GM12878 (cell line): Measurements from ENCODE around the gene CSNK2A1. TPM values are rescaled to one million over a fixed set of nuclear protein-coding genes. Genes with fewer than 3 reads are reported as not detected.

Source experiments
- ATAC-seq: fragments of 200-7000 bp; cut with Tn5 transposase; 3 replicates; pipeline ENCODE4 v1.9.1; 2020; ENCODE audit warnings: mild to moderate bottlenecking, moderate library complexity
- BruUV-seq: library from RNA; stranded (reverse); fragments of 400-500 nt; replicated peaks from 2 replicates; lab custom pipeline; 2021; lab: Mats Ljungman, UMichigan
- CTCF ChIA-PET: fragments of 300-600 bp; sonication (Branson Sonifier 250); formaldehyde crosslinking; extraction: SDS; loops from one replicate; lab custom pipeline; 2021; ENCODE audit warnings: inconsistent platforms; lab: Yijun Ruan, JAX
- POLR2A ChIA-PET: fragments of 350-600 bp; formaldehyde crosslinking; extraction: SDS; loops from one replicate; lab custom pipeline; 2021; ENCODE audit warnings: inconsistent platforms; lab: Charles Lee
- RAD21 ChIA-PET: fragments of 300-600 bp; sonication (Branson Sonifier 250); formaldehyde crosslinking; loops from one replicate; lab custom pipeline; 2023; ENCODE audit warnings: antibody characterized with exemption; ENCODE audit not compliant: unreplicated experiment; lab: Charles Lee
- SMC1A ChIA-PET: fragments of 300-600 bp; sonication (Branson Sonifier 250); formaldehyde crosslinking; loops from one replicate; lab custom pipeline; 2023; ENCODE audit not compliant: unreplicated experiment, uncharacterized antibody; lab: Charles Lee
- DNase-seq: peaks from one replicate; pipeline ENCODE4 v3.0.0-alpha.2; 2011; ENCODE audit warnings: low read depth, low spot score
- FAIRE-seq: peaks from 3 replicates; lab custom pipeline; 2011; peaks lifted over from hg19 to GRCh38; lab: Jason Lieb, UNC
- H2AFZ ChIP-seq: 2 replicates; pipeline ENCODE4 v1.6.0; 2011; ENCODE audit warnings: low read depth, low read length, control low read depth; ENCODE audit not compliant: control insufficient read depth
- H3K27ac ChIP-seq: 2 replicates; pipeline ENCODE4 v1.5.1; 2011; ENCODE audit warnings: control low read depth; ENCODE audit not compliant: control insufficient read depth, insufficient read depth
- H3K27me3 ChIP-seq, 2 experiments: replicated peaks in 1 of 2; 2 replicates each; pipeline versions ENCODE4 v1.6.0 to v1.6.1; 2011; ENCODE audit warnings: low read length in 1 of 2; ENCODE audit not compliant: control insufficient read depth in 2 of 2, insufficient read depth in 2 of 2
- H3K36me3 ChIP-seq, 2 experiments: 2 replicates each; pipeline ENCODE4 v1.5.1; 2011; ENCODE audit warnings: low read length in 1 of 2; ENCODE audit not compliant: control insufficient read depth in 2 of 2, insufficient read depth in 2 of 2
- H3K4me1 ChIP-seq: 2 replicates; pipeline ENCODE4 v1.6.1; 2011; ENCODE audit warnings: mild to moderate bottlenecking, low read length, moderate library complexity, mixed read lengths; ENCODE audit not compliant: control insufficient read depth, insufficient read depth
- H3K4me2 ChIP-seq: 2 replicates; pipeline ENCODE4 v1.6.0; 2011; ENCODE audit warnings: control low read depth; ENCODE audit not compliant: control insufficient read depth, insufficient read depth
- H3K4me3 ChIP-seq: fragments of 200-600 bp; sonication (generic); 2 replicates; pipeline ENCODE4 v1.5.1; 2016
- H3K79me2 ChIP-seq: 2 replicates; pipeline ENCODE4 v1.6.0; 2011; ENCODE audit warnings: low read length; ENCODE audit not compliant: control insufficient read depth, insufficient read depth
- H3K9ac ChIP-seq: 2 replicates; pipeline ENCODE4 v1.8.0; 2011; ENCODE audit warnings: low read length, control low read depth, mixed read lengths; ENCODE audit not compliant: control insufficient read depth, insufficient read depth
- H3K9me3 ChIP-seq: replicated peaks from 3 replicates; pipeline ENCODE4 v1.5.1; 2011; ENCODE audit warnings: mild to moderate bottlenecking, low read length; ENCODE audit not compliant: control insufficient read depth, insufficient read depth
- H4K20me1 ChIP-seq: 2 replicates; pipeline ENCODE4 v1.6.0; 2011; ENCODE audit not compliant: control insufficient read depth, insufficient read depth
- CHD1 ChIP-seq: IDR thresholded peaks from 2 replicates; pipeline ENCODE4 v1.6.1; 2012; ENCODE audit warnings: low read depth, low read length, improper control_type of control experiment
- EED ChIP-seq: sonication (generic); IDR thresholded peaks from 2 replicates; pipeline ENCODE4 v1.6.1; 2016; ENCODE audit warnings: antibody characterized with exemption, low read depth
- EGR1 ChIP-seq, 2 experiments: IDR thresholded peaks; 1 replicate in 1 of 2; 2 replicates in 1 of 2; pipeline ENCODE4 v1.6.1; 2011 to 2012; ENCODE audit warnings: low read depth in 2 of 2, low read length in 2 of 2, borderline replicate concordance in 1 of 2, mild to moderate bottlenecking in 1 of 2, moderate library complexity in 1 of 2
- ESRRA ChIP-seq: IDR thresholded peaks from 2 replicates; pipeline ENCODE4 v1.6.1; 2012; ENCODE audit warnings: mild to moderate bottlenecking, low read length, improper control_type of control experiment
- ETV6 ChIP-seq, 2 experiments: fragments of 450-650 bp in 1 of 2; IDR thresholded peaks in 1 of 2; conservative IDR thresholded peaks in 1 of 2; 2 replicates each; pipeline ENCODE4 v1.6.1; 2014; ENCODE audit warnings: antibody characterized with exemption in 1 of 2, borderline replicate concordance in 1 of 2, low read depth in 1 of 2, mild to moderate bottlenecking in 1 of 2, moderate library complexity in 1 of 2
- NFIC ChIP-seq: IDR thresholded peaks from 2 replicates; pipeline ENCODE4 v1.6.1; 2012; ENCODE audit warnings: low read depth, mild to moderate bottlenecking, inconsistent platforms, low read length, moderate library complexity
- POLR2AphosphoS5 ChIP-seq: IDR thresholded peaks from 2 replicates; pipeline ENCODE4 v1.6.1; 2011; ENCODE audit warnings: mild to moderate bottlenecking, low read length, inconsistent platforms
- RELA ChIP-seq: fragments of 450-650 bp; IDR thresholded peaks from 2 replicates; pipeline ENCODE4 v1.8.0; 2014; ENCODE audit warnings: borderline replicate concordance; ENCODE audit not compliant: partially characterized antibody
- RUNX3 ChIP-seq: IDR thresholded peaks from 2 replicates; pipeline ENCODE4 v1.6.1; 2012; ENCODE audit warnings: low read length, inconsistent platforms
- SPI1 ChIP-seq: IDR thresholded peaks from 2 replicates; pipeline ENCODE4 v1.6.1; 2011; ENCODE audit warnings: low read depth, mild to moderate bottlenecking, low read length, moderate library complexity, borderline replicate concordance; ENCODE audit not compliant: insufficient read depth
- WGBS: methylation state at CpG from one replicate; pipeline ENCODE4 v1.1.6; 2016; ENCODE audit warnings: low lambda C conversion rate; ENCODE audit not compliant: insufficient replicate concordance, insufficient coverage; ENCODE audit errors: missing lambda C conversion rate; 5-methylcytosine and 5-hydroxymethylcytosine counted together
- in situ Hi-C: fragments of 300-500 bp; cut with MboI; formaldehyde crosslinking; loops from 9 replicates; pipeline ENCODE4 v1.14.3; 2018; ENCODE audit warnings: mixed read lengths
- intact Hi-C: fragments of 100-400 bp; cut with micrococcal nuclease; formaldehyde crosslinking; loops from one replicate; pipeline ENCODE4 v1.14.2; 2022; ENCODE audit not compliant: unreplicated experiment
- polyA plus RNA-seq, 11 experiments: library from polyadenylated mRNA; depleted of rRNA in 4 of 11; unstranded in 6 of 11; stranded (reverse) in 5 of 11; fragments of >200 nt; fragmentation: Nextera tagmentation in 4 of 11; fragmentation: Illumina TruSeq in 1 of 11; extraction: Ambion mirVana in 4 of 11; extraction: Trizol in 1 of 11; gene quantifications; 1 replicate in 1 of 11; 2 replicates in 10 of 11; pipeline versions ENCODE4 v1.2.1 to v1.2.3, GENCODE V29; 2011 to 2016; ENCODE audit warnings: inconsistent platforms in 2 of 11, missing spikeins in 2 of 11, low read depth in 1 of 11
- total RNA-seq, 4 experiments: library from RNA; depleted of rRNA in 3 of 4; stranded (reverse); fragments of >200 nt in 3 of 4; fragmentation: Illumina TruSeq in 1 of 4; extraction: Trizol in 1 of 4; gene quantifications; 2 replicates each; pipeline versions ENCODE4 v1.2.1 to v1.2.3, GENCODE V29; 2013 to 2021
- TF ChIP-seq, protein P1 (sequence below): fragments of 450-650 bp; IDR thresholded peaks from 2 replicates; pipeline ENCODE4 v1.6.1; 2017; ENCODE audit warnings: mild to moderate bottlenecking, moderate library complexity

Gene CSNK2A1
- total and polyA plus RNA-seq, 10 of the 15 experiments (the other 5 are each of a cell fraction or from before 2014, with no cell fraction given), result 47.6 to 199 (median 95.0) TPM

DNA sequence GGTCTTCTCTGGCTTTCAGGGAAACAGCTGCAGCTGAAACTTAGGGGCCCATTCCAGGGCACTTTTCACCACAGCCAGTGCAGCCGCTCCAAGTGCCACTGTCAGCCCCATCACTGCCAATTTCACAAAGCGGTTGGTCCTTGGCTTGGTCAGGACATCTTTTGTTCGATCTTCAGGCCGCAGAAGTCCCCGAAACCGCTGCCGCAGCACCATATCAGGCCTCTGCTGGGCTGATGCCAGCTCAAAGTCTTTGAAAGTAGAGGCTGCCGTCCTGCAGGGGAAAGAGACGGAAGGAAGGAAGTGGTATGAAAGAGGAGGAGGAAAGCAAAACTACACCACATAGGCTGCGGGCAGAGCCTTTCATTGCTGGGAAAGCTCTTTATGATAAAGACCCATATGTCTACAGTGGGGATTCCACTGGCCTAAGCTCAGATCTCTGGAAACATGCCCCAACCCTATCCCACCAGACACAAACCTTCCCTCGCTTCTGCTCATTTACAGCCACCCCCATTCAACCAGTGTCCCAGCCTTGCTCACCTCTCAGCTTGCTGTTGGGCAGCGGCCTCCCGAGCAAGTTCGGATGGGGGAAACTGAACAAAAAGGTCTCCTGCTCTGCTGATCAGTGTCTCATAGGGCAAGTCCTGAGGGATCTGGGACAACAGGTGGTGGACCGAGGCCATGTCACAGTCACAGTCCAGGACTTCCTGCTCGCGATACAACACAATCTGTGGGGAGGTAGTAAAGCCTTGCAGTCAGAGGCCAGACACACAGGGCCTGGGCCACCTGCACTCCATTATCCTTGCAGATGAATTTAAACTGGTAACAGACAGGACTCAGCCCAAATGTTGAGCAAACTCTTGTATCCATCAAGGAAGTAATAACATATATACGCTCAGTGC, 104.8 kb downstream of the CSNK2A1 start:
- Histone ChIP-seq H3K27me3 (no peaks in the 10 kb centered on the region), H3K4me2 (peak overlapping the region; percentile 44), H3K36me3 (peaks cover 24 to 47% of the 10 kb centered on the region in 2 experiments), H3K4me1 (peaks cover 34% of the 10 kb centered on the region), H4K20me1 (no peaks in the 10 kb centered on the region), H3K27ac (peak overlapping the region; percentile 27), H3K9ac (no peak overlapping the region), H3K9me3 (no peaks in the 10 kb centered on the region), H2AFZ (no peak overlapping the region), H3K79me2 (no peaks in the 10 kb centered on the region), H3K4me3 (no peak overlapping the region)
- ChIA-PET POLR2A (interaction anchor here (0.5 kb wide), 1 partner anchor 45 kb away, joined by 6 read pairs; no protein-coding TSS in a partner anchor), CTCF (interaction anchor here (1.5 kb wide), 1 partner anchor 67 kb away, joined by 4 read pairs; no protein-coding TSS in a partner anchor), SMC1A (interaction anchor here (0.6 to 1.5 kb wide), 2 partner anchors 83 to 331 kb away, joined by 3 to 5 read pairs; no protein-coding TSS in a partner anchor), RAD21 (no interaction called here)
- FAIRE-seq (no peak), ATAC-seq (peak; percentile 17), DNase-seq (peak; percentile 13)
- in situ Hi-C loops, result no loop called here
- no TSS peak for BruUV-seq
- 12% methylated on average over 18 of the region's 18 CpGs for WGBS
- intact Hi-C loops, result no loop called here
- TF ChIP-seq, protein P1, sequence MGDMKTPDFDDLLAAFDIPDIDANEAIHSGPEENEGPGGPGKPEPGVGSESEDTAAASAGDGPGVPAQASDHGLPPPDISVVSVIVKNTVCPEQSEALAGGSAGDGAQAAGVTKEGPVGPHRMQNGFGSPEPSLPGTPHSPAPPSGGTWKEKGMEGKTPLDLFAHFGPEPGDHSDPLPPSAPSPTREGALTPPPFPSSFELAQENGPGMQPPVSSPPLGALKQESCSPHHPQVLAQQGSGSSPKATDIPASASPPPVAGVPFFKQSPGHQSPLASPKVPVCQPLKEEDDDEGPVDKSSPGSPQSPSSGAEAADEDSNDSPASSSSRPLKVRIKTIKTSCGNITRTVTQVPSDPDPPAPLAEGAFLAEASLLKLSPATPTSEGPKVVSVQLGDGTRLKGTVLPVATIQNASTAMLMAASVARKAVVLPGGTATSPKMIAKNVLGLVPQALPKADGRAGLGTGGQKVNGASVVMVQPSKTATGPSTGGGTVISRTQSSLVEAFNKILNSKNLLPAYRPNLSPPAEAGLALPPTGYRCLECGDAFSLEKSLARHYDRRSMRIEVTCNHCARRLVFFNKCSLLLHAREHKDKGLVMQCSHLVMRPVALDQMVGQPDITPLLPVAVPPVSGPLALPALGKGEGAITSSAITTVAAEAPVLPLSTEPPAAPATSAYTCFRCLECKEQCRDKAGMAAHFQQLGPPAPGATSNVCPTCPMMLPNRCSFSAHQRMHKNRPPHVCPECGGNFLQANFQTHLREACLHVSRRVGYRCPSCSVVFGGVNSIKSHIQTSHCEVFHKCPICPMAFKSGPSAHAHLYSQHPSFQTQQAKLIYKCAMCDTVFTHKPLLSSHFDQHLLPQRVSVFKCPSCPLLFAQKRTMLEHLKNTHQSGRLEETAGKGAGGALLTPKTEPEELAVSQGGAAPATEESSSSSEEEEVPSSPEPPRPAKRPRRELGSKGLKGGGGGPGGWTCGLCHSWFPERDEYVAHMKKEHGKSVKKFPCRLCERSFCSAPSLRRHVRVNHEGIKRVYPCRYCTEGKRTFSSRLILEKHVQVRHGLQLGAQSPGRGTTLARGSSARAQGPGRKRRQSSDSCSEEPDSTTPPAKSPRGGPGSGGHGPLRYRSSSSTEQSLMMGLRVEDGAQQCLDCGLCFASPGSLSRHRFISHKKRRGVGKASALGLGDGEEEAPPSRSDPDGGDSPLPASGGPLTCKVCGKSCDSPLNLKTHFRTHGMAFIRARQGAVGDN, result no peak
- peak in 1 of 2 experiments; percentile 95; a peak in 2 of 4 replicates for TF ChIP-seq ETV6 (conservative IDR thresholded peaks at IDR 0.05 in 1 of 2, IDR thresholded peaks at IDR 0.05 in 1 of 2; ENCODE audit: borderline replicate concordance in 1 of 2, low read depth in 1 of 2)
- peak; percentile 12; the same call in 1 of the 2 replicates for TF ChIP-seq EED
- TF ChIP-seq NFIC, result no peak
- TF ChIP-seq POLR2AphosphoS5, result 0 out of 2 replicates have a peak, but pooled peaks have one; percentile 19
- peak; percentile 47; the same call in 1 of the 2 replicates for TF ChIP-seq RUNX3
- TF ChIP-seq EGR1 (IDR thresholded peaks at IDR 0.05; ENCODE audit: borderline replicate concordance in 1 of 2, low read depth in 2 of 2, low read length in 2 of 2), result peak in 1 of 2 experiments; percentile 30; a peak in 1 of 3 replicates
- no peak for TF ChIP-seq ESRRA
- TF ChIP-seq RELA, result no peak
- 0 out of 2 replicates have a peak, but pooled peaks have one; percentile 17 for TF ChIP-seq SPI1
- TF ChIP-seq CHD1, result no peak
